GM10266 (cell line): ENCODE measurements around the gene TSC22D1.

Experiments used
- DNase-seq: peaks from one replicate; pipeline ENCODE4 v3.0.0; 2012; ENCODE audit errors: extremely low spot score
- TF ChIP-seq, protein P1 (sequence below): IDR thresholded peaks from 2 replicates; pipeline ENCODE4 v1.5.1; 2012; ENCODE audit warnings: mild to moderate bottlenecking, low read depth; ENCODE audit not compliant: control insufficient read depth, insufficient read depth; ENCODE audit errors: missing control alignments

TSC22D1 gene

DNA sequence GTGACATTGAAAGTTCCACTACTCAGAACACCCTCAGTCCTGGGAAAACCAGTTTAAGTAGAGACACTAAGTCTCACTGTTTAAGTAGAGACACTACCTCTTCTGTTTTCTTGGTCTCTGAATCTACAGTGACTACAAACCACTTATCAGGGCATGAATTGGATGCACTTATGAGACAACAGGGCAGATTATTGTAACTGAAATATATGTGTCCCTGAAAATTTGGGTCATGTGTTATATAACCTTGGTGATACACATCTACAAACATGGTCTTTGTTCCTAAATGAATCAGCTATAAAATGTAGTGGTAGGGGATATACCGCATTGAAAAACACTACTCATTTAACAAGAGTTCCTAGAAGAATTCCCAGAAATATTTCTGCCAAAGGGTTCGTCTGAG lies 146.8 kb downstream of the TSC22D1 start:
- TF ChIP-seq, protein P1, sequence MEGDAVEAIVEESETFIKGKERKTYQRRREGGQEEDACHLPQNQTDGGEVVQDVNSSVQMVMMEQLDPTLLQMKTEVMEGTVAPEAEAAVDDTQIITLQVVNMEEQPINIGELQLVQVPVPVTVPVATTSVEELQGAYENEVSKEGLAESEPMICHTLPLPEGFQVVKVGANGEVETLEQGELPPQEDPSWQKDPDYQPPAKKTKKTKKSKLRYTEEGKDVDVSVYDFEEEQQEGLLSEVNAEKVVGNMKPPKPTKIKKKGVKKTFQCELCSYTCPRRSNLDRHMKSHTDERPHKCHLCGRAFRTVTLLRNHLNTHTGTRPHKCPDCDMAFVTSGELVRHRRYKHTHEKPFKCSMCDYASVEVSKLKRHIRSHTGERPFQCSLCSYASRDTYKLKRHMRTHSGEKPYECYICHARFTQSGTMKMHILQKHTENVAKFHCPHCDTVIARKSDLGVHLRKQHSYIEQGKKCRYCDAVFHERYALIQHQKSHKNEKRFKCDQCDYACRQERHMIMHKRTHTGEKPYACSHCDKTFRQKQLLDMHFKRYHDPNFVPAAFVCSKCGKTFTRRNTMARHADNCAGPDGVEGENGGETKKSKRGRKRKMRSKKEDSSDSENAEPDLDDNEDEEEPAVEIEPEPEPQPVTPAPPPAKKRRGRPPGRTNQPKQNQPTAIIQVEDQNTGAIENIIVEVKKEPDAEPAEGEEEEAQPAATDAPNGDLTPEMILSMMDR, result no peak
- DNase-seq, result no peak

DNA sequence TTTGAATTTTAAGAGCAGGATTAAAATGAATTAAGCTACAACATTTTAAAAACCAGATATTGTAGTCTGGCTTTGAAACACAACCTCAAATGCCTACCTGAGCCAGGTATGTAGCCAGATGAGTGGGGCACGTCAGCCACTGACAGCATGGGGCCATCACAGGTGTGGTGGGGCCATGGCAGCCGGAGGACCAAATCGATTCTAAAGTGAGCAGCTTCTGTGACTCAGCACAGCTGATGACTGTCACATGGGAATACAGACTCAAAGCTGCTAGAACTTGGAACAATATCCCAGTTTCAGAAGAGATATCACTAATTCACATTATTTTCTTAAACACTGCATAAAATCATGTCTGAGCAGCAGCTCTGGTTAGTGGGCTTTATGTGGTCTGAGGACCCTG lies 149.7 kb downstream of the TSC22D1 start:
- TF ChIP-seq, protein P1, result no peak
- no peak for DNase-seq

DNA sequence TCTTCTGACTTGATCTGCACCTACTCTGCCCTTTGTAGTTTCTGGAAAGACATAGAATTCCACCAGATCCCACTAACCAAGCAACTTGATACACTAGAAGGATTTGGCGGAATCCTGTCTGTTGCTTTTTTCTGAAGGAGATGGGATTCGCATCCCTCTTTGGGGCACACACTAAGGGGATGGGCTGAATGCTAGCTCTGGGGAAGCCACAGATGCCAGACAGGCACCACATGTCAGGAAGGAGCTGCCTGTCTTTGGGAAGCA lies 150.4 kb downstream of the TSC22D1 start:
- TF ChIP-seq, protein P1, result no peak
- DNase-seq, result no peak

DNA sequence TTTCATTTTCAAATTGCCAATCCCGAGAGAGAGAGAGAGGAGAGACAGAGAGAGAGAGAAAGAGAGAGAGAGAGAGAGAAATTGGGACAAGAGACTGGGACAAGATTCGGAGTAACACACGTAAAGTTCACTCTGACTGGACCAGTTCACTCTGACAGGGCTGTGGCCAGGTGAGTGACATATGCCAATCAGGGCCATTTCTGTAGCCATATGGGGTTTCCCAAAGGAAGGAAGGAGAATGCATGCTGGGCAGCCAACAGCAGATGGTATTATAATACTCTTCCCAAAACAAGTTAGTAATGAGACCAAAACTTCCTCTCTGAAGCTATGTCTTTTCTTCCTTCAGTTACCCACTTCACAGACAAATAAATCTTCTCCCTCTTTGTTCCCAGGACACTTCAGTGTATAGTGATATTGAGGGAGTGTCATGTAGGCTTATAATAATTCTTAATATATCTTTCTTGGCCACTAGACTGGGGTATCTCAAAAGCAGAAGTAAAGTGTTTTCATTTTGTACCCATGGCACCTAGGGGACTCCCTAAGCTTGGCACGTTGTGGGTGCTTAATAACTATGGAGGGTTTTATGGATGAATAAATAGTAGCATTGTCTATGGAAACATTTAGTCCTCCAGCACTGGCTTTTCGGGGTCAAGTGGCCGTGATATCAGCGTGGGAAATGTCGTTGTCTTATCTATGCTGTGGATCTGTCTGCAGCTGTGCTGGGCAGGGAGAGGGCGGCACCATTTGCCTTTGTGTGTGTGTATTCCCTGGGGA lies 150.9 kb downstream of the TSC22D1 start:
- no peak for DNase-seq
- TF ChIP-seq, protein P1, result no peak

DNA sequence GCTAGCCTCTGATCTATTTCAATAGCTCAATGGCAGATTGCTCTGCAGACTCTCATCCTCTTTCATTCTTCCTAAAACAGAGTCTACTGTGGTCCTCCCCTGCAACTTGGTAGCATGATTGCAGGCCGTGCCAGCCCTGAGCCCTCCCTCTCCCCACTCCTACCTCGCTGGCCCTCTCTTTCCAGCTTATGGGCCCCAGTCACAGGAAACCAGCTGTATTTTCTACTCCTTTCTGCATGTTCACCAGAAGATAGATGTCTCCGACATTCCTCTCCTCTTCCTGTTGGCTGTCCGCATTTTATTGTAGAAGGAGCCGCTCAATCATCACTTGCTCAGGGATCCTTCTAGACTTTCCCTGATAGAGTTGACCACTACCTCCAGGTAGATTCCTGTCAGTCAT lies 152.3 kb downstream of the TSC22D1 start:
- no peak for DNase-seq
- TF ChIP-seq, protein P1, result no peak

DNA sequence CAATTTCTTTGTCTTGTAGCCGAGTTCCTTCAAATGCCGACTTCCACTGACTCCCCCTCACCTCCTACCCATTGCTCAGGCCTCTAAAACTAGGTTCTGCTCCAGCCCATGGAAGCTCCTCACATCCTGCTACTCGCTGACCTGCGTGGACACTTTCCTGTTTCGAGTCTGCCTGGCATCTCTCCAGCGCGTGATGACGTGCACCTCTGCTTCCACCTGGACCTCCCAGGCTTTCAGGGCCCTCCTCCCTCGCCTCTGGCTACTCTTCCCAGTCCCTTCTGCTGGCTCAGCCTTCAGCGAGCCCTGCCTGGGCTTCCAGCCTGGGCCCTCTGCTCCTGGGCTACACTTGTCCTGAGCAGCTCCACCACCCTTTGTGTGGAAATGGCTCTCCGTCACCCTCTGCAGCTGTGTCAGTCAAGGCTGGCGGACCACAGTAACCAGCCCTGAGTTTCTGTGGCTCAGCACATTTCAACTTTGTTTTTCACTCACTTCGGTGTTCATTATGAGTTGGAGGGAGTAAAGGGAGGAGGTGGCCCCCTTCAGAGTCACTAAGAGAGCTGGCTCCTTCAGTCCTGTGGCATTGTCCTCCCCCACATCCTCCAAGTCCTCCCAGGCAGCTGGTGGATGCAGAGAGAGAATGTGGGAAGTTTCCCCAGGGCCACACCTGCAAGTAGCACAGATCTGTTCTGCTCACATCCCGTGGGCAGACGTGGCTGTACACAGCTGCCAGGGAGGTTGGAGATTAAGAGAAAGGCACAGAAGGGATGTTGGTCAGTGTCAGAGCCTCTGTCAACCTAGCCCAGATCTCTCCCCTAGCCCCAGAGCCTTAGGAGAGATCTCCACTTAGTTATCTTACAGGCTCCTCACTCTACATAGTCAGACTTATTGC lies 153.1 kb downstream of the TSC22D1 start:
- TF ChIP-seq, protein P1, result no peak

More for the DNA sequence above, 153.1 kb downstream of the TSC22D1 start:
- no peak for DNase-seq
